ENCODE data around the gene DPEP3.
A peak's percentile ranks its signal among the peaks of the same experiment; 100 is the strongest.
"Not testable (repeated sequence)": the region's sequence is repeated elsewhere in the genome, so short reads cannot be mapped to it uniquely, and the experiment has no call there.

DPEP3 gene, protein sequence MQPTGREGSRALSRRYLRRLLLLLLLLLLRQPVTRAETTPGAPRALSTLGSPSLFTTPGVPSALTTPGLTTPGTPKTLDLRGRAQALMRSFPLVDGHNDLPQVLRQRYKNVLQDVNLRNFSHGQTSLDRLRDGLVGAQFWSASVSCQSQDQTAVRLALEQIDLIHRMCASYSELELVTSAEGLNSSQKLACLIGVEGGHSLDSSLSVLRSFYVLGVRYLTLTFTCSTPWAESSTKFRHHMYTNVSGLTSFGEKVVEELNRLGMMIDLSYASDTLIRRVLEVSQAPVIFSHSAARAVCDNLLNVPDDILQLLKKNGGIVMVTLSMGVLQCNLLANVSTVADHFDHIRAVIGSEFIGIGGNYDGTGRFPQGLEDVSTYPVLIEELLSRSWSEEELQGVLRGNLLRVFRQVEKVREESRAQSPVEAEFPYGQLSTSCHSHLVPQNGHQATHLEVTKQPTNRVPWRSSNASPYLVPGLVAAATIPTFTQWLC

DNA sequence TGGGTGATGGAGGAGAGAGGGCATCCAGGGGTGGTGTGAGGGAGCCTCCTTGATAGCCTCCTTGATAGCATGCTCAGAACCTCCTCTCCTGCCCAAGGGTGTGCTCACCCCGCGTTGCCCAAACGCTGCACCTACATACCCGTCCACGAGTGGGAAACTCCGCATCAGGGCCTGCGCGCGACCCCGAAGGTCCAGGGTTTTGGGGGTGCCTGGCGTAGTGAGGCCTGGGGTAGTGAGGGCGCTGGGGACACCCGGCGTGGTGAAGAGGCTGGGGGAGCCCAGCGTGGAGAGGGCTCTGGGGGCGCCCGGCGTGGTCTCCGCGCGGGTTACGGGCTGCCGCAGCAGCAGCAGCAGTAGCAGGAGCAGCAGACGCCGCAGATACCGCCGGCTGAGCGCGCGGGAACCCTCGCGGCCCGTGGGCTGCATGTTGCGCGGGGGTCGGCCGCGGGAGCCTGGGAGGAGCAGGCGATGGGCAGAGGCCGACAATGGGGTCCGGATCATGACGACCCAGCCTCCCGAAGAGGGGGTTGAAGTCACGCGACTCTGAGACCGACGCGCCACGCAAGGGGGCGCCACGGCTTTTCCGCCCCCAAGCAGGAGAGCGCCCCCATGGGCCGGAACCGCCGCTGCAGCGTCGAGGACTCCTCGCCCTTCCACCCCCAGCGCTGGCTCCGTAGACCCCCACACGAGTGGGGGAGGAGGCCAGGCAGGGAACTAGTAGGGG lies at the start of gene DPEP3:
DPEP3 (minus strand) TSS at position 545 of the 724 bp plus-strand sequence; CDS start at position 426, 119 bp downstream.
- no peak for DNase-seq (ENCODE audit: low spot score)

DNA sequence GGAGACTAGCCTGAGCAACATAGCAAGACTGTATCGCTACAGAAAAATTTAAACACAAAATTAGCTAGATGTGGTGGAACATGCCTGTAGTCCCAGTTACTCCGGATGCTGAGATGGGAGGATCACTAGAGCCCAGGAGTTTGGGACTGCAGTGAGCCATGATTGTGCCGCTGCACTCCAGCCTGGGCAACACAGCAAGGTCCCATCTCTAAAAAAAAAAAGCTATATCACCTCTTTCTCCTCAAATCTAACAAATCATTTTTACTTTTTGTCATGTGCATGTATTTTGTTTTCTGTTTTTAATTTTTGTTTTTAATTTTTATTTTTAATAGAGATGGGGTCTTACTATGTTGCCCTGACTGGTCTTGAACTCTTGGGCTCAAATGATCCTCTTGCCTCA lies 48.7 kb upstream of the DPEP3 start:
- DNase-seq (ENCODE audit: low spot score) = no peak

DNA sequence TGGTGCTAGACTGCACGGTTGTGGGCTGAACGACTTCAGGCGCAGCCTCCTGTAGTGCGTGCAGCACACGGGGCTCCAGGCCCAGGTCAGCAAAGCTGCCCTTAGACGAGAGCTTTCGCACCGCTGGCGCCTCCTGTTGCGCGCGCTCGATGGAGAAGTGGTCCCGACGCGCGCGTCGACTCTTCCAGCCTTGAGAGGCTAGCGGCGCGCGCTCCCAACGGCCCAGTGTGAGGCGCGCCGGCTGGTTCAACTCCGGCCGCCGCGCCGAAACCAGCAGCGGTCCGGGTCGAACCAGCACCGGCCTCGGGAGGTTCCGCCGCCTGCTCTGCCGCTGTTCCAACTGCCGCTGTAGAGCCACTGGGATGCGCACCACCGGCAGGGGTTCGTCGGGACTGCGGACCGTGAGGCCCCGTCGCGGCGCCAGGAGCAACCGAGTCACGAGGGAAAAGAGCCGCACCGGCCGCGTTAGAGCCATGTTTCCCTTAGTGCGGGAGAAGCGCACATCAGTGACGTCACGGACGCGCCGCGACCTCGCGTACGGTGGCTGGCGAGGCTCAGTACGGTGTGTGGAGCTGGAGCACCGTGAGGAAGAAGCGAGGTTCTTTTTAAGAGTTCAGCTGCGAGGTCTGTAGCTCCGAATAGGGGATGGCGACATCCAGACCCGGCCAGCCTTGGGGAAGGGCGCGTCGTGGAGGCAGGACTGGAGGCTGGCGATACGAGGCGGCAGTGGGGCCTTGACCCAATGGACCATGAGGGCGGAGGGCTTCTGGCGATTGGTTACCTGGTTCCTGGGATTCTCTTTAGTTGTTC lies 42.6 kb upstream of the DPEP3 start, which contains the start of the genes DDX28 and DUS2:
DDX28 (minus strand) TSS at position 505 of the 810 bp plus-strand sequence; CDS start at position 475, 30 bp downstream.
DUS2 (plus strand) TSS at position 557 of the 810 bp plus-strand sequence. CDS start 14,740 bp downstream, outside the sequence.
- DNase-seq (ENCODE audit: low spot score) = peak; percentile 83

DNA sequence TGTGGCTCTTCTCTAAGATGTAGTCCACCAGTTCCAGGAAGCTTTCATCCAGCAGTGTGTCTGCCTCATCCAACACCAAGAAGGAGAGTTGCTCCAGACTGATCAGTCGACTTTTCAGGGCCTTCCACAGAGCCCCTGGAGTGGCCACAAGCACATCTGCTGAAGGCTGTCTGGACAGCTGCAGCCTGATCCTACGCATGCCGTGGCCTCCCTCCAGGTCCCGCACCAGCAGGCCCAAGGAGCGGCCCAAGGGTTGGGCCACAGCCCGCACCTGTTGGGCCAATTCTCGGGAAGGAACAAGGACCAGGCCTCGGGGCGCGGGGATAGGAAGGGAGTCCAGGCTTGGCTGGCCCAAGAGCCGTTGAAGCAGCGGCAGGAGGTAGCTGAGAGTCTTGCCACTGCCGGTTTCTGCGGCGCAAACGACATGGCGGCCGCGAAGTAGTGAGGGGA lies 42.0 kb upstream of the DPEP3 start:
- DNase-seq (ENCODE audit: low spot score) = no peak

DNA sequence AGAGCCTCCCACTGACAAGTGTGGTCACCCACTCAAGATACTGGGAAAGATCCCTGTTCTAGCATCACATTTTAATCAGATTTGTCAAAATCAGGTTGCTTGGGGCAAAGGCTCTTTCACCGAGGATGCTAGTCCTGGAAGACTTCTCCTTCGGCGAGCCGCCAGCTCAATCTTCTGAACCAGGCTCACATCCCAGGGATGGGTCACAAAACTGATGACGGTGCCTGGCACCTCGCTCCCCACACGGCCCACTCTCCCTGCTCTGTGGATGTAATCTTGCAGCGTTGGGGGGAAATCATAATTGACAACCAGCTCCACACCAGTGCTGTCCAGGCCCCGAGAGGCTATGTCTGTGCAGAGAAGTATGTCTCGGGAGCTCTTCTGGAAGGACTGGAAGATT lies 41.2 kb upstream of the DPEP3 start:
- DNase-seq (ENCODE audit: low spot score) = no peak

DNA sequence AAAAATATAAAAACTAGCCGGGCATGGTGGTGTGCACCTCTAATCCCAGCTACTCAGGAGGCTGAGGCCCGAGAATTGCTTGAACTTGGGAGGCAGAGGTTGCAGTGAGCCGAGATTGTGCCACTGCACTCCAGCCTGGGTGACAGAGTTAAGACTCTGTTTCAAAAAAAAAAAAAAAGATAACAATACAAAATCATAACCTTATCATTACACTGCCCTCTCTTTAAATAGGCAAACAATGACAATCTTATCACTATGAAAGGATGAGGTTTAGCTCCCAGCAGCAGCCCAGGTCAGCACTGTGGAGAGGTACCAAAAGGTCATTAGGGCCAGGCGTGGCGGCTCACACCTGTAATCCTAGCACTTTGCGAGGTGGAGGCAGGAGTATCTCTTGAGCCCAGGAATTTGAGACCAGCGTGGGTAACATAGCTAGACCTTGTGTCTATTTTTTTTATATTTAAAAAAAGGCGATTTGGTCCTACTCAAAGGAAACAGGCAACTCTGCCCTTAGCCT lies 38.9 kb upstream of the DPEP3 start:
- DNase-seq (ENCODE audit: low spot score) = no peak

DNA sequence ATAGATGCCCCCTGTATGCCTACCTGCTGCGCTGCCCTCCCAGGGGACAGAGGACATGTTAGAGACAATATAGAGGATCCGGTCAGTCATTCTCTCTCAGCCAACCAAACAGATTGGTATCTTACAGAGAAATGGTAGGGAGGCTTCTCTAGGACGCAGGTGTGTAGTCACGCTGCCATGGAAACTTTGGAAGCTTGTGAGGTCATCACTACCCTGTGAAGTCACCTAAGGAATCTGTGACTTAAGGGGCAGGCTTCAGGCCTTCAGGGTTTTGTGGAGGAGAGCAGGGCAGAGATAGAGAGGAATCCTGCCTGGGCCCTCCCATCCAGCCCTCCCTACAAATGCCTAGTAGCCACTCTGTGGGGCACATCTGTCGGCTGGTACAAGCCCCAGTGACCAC lies 35.4 kb upstream of the DPEP3 start, which contains the start of gene DPEP2NB:
DPEP2NB (minus strand) TSS at position 231 of the 400 bp plus-strand sequence; CDS start at position 90, 141 bp downstream.
- no peak for DNase-seq (ENCODE audit: low spot score)

DNA sequence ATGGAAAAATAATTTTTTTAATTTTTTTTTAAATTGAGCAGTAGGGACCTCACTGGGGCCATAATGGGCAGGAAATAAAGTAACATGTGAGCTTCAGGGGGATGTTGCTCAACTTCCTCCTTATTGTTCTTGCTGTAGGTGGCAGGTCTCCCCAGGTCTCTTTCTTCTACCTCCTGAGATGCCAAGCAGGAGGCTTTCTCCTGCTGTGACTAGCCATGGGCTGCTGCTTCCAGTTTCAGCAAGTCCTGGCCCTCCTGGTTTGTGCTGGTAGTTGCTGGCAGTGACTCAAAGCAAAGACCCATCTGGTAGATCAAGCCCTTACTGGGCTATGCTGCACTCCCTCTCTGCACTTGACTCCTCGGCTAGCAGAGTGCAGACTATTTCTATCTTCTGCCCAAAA lies 33.1 kb upstream of the DPEP3 start:
- DNase-seq (ENCODE audit: low spot score) = peak; percentile 53

DNA sequence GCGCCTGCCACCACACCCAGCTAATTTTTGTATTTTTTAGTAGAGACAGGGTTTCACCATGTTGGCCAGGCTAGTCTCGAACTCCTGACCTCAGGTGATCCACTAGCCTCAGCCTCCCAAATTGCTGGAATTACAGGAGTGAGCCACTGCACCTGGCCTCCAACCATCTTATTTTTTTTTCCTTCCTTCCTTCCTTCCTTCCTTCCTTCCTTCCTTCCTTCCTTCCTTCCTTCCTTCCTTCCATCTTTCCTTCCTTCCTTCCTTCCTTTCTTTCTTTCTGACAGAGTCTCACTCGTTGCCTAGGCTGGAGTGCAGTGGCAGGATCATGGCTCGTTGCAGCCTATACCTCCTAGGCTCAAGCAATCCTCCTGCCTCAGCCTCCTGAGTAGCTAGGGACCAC lies 29.6 kb upstream of the DPEP3 start:
- DNase-seq (ENCODE audit: low spot score) = not testable (repeated sequence)

DNA sequence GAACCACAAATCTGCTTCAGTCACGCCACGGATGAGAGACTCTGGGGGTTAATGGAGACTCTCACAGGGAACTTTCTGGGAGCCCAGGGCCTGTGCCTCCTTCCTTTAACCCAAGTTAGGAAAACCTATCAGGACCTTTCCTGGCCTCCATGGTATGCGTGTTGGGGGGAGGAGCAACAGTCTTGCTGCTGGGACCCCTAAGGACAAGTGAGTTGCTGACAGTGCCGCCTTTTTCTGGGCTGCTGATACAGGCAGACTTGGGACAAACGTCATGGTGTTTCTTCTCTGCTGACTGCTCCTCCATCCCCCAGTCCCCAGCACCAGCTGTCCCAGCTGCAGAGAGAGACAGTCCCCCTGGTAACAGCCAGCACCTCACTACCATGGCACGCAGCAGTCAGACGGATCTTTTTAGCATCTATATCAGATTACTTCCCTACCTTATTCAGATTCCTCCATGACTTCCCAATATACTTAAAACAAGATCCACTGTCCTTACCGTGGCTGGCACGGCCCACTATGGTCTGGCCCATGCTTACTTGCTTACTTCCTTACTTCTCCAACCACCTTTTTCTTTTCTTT lies 28.9 kb upstream of the DPEP3 start:
- DNase-seq (ENCODE audit: low spot score) = no peak

DNA sequence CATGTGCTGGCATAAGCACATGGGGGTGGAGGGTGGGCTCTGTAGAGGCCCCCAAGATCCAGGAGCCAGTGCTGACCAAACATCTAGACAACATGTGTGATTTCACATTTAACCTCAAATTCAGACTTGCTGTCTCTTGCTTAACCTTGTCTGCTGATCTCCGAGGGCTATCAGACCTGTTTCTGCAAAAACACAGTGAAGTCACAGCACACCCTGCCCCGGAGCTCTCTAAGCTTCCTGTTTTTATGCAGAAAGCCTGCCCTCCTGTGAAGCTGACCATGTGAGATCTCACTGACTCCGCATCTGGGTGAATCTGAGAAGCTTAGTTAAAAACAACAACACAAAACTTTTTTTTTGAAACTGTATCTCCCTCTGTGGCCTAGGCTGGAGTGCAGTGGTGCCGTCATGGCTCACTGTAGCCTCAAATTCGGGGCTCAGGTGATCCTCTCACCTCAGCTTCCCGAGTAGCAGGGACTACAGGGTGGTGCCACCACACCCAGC lies 25.5 kb upstream of the DPEP3 start:
- DNase-seq (ENCODE audit: low spot score) = no peak

DNA sequence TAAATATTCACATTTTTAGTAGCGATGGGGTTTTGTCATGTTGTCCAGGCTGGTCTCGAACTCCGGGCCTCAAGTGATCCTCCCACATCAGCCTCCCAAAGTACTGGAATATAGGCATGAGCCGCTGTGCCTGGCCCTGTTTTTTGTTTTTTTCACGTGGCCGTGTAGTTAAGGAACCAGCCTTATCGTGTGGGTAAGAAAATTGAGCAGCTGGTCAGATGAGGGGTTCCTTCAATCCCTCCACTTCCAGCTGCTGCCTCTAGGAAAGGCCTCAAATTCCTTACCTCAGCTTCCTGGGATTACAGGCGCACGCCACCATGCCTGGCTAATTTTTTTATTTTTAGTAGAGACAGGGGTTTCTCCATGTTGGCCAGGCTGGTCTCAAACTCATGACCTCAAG lies 24.9 kb upstream of the DPEP3 start:
- DNase-seq (ENCODE audit: low spot score) = no peak

DNA sequence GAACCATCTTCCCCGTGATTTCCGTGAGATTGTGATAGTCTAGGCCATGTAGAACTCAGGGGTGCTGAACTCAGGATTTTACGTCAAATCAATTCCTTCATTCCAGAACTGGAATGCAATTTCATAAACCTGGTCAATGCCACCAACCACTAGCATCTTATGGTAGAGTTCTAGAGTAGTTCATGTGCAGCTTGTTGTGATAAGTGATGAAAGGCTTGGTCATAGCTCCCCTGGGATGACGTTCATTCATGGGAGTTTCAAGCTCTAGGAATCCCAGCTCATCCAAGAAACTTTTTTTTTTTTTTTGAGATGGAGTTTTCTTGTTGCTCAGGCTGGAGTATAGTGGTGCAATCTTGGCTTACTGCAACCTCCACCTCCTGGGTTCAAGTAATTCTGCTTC lies 22.7 kb upstream of the DPEP3 start:
- DNase-seq (ENCODE audit: low spot score) = no peak

DNA sequence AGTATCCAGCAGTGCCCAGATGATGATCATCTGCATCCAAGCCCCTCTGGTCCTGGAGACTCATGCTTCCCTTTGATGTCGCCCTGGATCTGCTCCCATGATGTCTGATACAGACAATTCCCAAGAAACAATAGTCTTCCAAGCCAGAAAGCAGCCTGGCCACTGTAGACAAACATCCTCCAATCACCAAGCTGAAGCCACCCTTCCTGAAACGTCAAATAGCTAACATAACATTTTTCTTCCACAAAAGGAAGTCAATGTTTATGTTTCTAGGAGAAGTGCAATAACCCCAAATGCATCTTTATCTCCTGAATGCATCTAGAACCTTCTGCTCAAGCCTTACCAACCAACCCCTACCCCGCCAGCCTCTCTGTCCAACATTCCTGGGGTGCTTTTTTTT lies 20.2 kb upstream of the DPEP3 start:
- DNase-seq (ENCODE audit: low spot score) = no peak

DNA sequence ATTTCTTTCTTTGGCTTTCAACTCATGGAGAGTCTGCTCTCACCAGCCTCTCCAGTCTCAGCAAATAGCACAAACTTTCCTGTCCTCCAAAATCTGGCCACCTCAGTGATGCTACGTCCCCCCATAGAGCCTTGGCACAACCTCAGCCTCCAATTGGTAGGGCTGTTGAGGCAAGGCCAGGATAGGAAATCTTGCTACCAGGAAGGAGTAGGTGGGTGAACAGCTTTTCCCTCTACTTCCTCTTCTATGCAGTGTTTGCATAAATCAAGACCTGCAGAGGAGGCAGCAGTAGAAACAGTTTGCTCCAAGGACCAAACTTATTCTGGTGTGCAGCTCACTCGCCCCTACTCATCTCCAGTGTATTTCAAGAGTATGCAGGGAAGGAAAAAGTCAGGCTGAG lies 19.7 kb upstream of the DPEP3 start:
- no peak for DNase-seq (ENCODE audit: low spot score)

DNA sequence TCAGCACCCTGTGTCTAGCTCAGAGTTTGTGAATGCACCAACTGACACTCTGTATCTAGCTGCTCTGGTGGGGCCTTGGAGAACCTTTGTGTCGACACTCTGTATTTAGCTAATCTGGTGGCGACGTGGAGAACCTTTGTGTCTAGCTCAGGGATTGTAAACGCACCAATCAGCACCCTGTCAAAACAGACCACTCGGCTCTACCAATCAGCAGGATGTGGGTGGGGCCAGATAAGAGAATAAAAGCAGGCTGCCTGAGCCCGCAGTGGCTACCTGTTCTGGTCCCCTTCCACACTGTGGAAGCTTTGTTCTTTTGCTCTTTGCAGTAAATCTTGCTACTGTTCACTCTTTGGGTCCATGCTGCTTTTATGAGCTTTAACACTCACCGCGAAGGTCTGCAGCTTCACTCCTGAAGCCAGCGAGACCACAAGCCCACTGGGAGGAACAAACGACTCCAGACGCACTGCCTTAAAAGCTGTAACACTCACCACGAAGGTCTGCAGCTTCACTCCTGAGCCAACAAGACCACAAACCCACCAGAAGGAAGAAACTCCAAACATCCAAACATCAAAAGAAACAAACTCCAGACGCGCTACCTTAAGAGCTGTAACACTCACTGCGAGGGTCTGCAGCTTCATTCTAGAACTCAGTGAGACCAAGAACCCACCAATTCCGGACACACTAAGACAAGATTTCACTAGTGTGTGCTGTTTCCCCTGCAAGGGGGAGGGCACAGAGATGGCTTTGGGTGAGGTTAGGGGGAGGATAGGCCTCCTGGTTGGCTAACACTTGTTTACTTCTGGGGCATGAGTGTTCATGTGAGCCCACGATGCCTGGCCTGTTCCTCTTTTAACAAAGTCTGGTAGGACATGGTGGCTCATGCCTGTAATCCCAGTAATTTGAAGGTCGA lies 18.7 kb upstream of the DPEP3 start, which contains the start of gene DPEP2:
DPEP2 (minus strand) TSS at position 706 of the 910 bp plus-strand sequence. CDS start 6,272 bp downstream, outside the sequence.
- DNase-seq (ENCODE audit: low spot score) = not testable (repeated sequence)

DNA sequence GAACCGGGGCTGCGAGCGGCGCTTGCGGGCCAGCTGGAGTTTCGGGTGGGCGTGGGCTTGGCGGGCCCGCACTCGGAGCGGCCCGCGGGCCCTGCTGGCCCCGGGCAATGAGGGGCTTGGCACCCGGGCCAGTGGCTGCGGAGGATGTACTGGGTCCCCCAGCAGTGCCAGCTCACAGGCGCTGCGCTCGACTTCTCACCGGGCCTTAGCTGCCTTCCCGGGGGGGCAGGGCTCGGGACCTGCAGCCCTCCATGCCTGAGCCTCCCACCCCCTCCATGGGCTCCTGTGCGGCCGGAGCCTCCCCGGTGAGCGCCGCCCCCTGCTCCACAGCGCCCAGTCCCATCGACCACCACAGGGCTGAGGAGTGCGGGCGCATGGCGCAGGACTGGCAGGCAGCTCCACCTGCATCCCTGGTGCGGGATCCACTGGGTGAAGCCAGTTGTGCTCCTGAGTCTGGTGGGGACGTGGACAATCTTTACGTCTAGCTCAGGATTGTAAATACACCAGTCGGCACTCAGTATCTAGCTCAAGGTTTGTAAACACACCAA lies 18.0 kb upstream of the DPEP3 start:
- not testable (repeated sequence) for DNase-seq (ENCODE audit: low spot score)

DNA sequence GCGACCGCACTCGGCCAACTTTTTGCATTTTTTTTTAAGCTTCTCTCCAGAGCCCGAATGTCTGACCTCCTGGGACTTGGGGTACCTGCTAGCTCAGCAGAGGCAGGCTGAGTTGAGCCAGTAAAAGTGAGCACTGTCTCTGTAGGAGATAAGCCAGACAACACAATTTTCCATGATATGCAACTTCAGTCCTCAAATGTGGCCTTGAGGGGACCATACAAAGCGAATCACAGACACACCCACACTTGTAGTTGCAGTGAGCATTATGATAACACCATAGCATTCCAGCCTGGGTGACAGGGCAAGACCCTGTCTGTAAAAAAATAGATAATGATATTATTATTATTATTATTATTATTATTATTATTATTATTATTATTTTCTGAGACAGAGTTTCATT lies 16.4 kb upstream of the DPEP3 start:
- DNase-seq (ENCODE audit: low spot score) = no peak

DNA sequence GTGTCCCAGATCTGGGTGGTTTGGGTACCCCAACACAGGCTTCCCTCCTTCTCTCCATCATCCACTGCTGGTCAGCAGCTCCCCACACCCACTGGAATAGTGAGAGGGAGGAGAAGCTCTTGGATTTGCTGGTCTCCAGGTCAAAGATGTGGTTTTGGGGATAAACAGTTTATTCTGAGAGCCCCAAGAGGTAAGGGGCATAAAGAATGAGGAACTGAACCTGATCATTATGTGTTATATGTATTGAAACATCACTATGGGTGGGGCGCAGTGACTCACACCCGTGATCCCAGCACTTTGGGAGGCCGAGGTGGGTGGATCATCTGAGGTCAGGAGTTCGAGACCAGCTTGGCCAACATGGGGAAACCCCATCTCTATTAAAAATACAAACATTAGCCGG lies 15.1 kb upstream of the DPEP3 start:
- no peak for DNase-seq (ENCODE audit: low spot score)

DNA sequence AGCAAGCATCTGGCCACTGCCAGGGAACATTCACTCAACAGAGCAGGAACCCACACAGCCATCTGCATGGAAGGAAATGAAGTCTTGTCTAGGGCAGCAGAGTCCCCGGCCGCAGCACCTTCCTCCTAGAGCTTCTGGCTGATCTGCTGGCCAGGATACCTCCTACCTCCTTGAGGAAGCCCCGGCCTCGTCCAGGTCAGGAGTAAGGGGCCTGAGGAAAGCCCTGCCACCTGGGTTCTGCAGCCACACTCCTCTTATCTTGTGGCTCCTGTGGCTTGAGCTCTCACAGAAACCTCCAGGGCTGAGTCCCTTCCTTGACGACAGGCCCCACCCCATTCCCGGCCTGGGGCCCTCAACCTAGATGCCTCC lies 13.7 kb upstream of the DPEP3 start:
- DNase-seq (ENCODE audit: low spot score) = not testable (repeated sequence)
